HepG2 (cell line): ENCODE measurements around the gene PLA2G4D. TPM values are rescaled to one million over a fixed set of nuclear protein-coding genes. Genes with fewer than 3 reads are reported as not detected.

Source experiments
- AFF4 ChIP-seq: sonication (generic); formaldehyde crosslinking; IDR thresholded peaks from 2 replicates; pipeline ENCODE4 v1.4.0; 2020; ENCODE audit warnings: missing genetic modification reagents
- DZIP1 ChIP-seq: sonication (generic); formaldehyde crosslinking; IDR thresholded peaks from 2 replicates; pipeline ENCODE4 v1.5.0; 2020; ENCODE audit warnings: mild to moderate bottlenecking, missing genetic modification reagents
- ELF3 ChIP-seq: IDR thresholded peaks from 2 replicates; pipeline ENCODE4 v1.6.1; 2016; ENCODE audit warnings: missing genetic modification reagents, missing compliant biosample characterization
- FUBP1 ChIP-seq: sonication (generic); formaldehyde crosslinking; IDR thresholded peaks from 2 replicates; pipeline ENCODE4 v1.5.1; 2020; ENCODE audit warnings: missing genetic modification reagents, mild to moderate bottlenecking, borderline replicate concordance
- GATAD1 ChIP-seq: IDR thresholded peaks from 2 replicates; pipeline ENCODE4 v1.6.1; 2016; ENCODE audit warnings: missing genetic modification reagents, missing compliant biosample characterization
- GPN1 ChIP-seq: sonication (generic); formaldehyde crosslinking; IDR thresholded peaks from 2 replicates; pipeline ENCODE4 v1.5.1; 2020; ENCODE audit warnings: missing genetic modification reagents, borderline replicate concordance
- HBP1 ChIP-seq: IDR thresholded peaks from 2 replicates; pipeline ENCODE4 v1.6.1; 2016; ENCODE audit warnings: low read depth, control low read depth
- THAP11 ChIP-seq: IDR thresholded peaks from 2 replicates; pipeline ENCODE4 v1.6.1; 2016; ENCODE audit warnings: missing biosample characterization, missing genetic modification reagents
- ZFP37 ChIP-seq: sonication (generic); formaldehyde crosslinking; IDR thresholded peaks from 2 replicates; pipeline ENCODE4 v1.4.0; 2020; ENCODE audit warnings: missing genetic modification reagents, borderline replicate concordance
- ZNF333 ChIP-seq: sonication (generic); formaldehyde crosslinking; IDR thresholded peaks from 2 replicates; pipeline ENCODE4 v1.4.0; 2020; ENCODE audit warnings: mild to moderate bottlenecking, missing genetic modification reagents, borderline replicate concordance
- ZNF687 ChIP-seq: sonication (generic); formaldehyde crosslinking; IDR thresholded peaks from 2 replicates; pipeline ENCODE4 v1.5.1; 2020; ENCODE audit warnings: mild to moderate bottlenecking, missing genetic modification reagents, moderate library complexity
- ZNF768 ChIP-seq: sonication (generic); formaldehyde crosslinking; IDR thresholded peaks from 2 replicates; pipeline ENCODE4 v1.4.0; 2020; ENCODE audit warnings: missing genetic modification reagents
- ZNF781 ChIP-seq: sonication (generic); formaldehyde crosslinking; IDR thresholded peaks from 2 replicates; pipeline ENCODE4 v1.5.1; 2020; ENCODE audit warnings: borderline replicate concordance, mild to moderate bottlenecking, missing genetic modification reagents; ENCODE audit errors: not compliant biosample characterization
- ZNF891 ChIP-seq: sonication (generic); formaldehyde crosslinking; IDR thresholded peaks from 2 replicates; pipeline ENCODE4 v1.5.0; 2020; ENCODE audit warnings: mild to moderate bottlenecking, missing genetic modification reagents
- ZSCAN30 ChIP-seq: sonication (generic); formaldehyde crosslinking; IDR thresholded peaks from 2 replicates; pipeline ENCODE4 v1.5.0; 2020; ENCODE audit warnings: mild to moderate bottlenecking, missing genetic modification reagents
- polyA plus RNA-seq, 8 experiments: library from polyadenylated mRNA; depleted of rRNA in 3 of 8; stranded (reverse) in 7 of 8; unstranded in 1 of 8; fragments of >200 nt; fragmentation: Illumina TruSeq in 4 of 8; extraction: Trizol in 4 of 8; gene quantifications; 2 replicates each; pipeline versions ENCODE4 v1.2.1 to v1.2.3, GENCODE V29; 2011 to 2016; ENCODE audit warnings: low read depth in 4 of 8, missing spikeins in 1 of 8, mixed read lengths in 1 of 8; ENCODE audit not compliant: insufficient read depth in 1 of 8
- total RNA-seq, 5 experiments: library from RNA; depleted of rRNA; stranded (reverse); fragments of >200 nt; fragmentation: Illumina TruSeq; extraction: Trizol; gene quantifications; 2 replicates each; pipeline ENCODE4 v1.2.3, GENCODE V29; 2016; ENCODE audit warnings: low read depth in 1 of 5

PLA2G4D gene
- total and polyA plus RNA-seq, 2 of the 13 experiments (the other 11 are each of a cell fraction or from before 2014, with no cell fraction given), result 0.04 to 0.21 TPM

GRCh38 chr15:42065033-42065432 lies 29.3 kb downstream of the PLA2G4D start (continued):
- TF ChIP-seq ZNF687 (peak; percentile 51), GPN1 (CRISPR knock-in tag) (no peak), ZNF768 (CRISPR knock-in tag) (peak; percentile 93), ZSCAN30 (CRISPR knock-in tag) (no peak), GATAD1 (CRISPR knock-in tag) (no peak), ZFP37 (CRISPR knock-in tag) (no peak), ZNF891 (CRISPR knock-in tag) (no peak), ZNF781 (CRISPR knock-in tag) (no peak), HBP1 (no peak), AFF4 (CRISPR knock-in tag) (no peak), DZIP1 (CRISPR knock-in tag) (no peak), FUBP1 (CRISPR knock-in tag) (no peak), ZNF333 (CRISPR knock-in tag) (no peak), THAP11 (0 out of 2 replicates have a peak, but pooled peaks have one; percentile 8), ELF3 (CRISPR knock-in tag) (peak; percentile 40; the same call in 1 of the 2 replicates)
